Neuronal stem cell (in vitro differentiated cells): ENCODE results near the gene PYM1.

Experiments
- DNase-seq: peaks from one replicate; pipeline ENCODE4 v3.0.0-alpha.2; 2013; ENCODE audit warnings: low spot score
- H2AFZ ChIP-seq: one replicate; pipeline ENCODE4 v1.6.1; 2013; ENCODE audit warnings: mild to moderate bottlenecking, low read length, inconsistent platforms
- H2AK5ac ChIP-seq: 2 replicates; pipeline ENCODE4 v1.6.1; 2013; ENCODE audit warnings: low read depth, mild to moderate bottlenecking, inconsistent platforms, low read length, moderate library complexity, mixed read lengths
- H2BK120ac ChIP-seq: 2 replicates; pipeline ENCODE4 v1.6.1; 2013; ENCODE audit warnings: low read depth, mild to moderate bottlenecking, inconsistent platforms, low read length, moderate library complexity, mixed read lengths
- H2BK12ac ChIP-seq: one replicate; pipeline ENCODE4 v1.6.1; 2013; ENCODE audit warnings: low read length, inconsistent platforms
- H2BK15ac ChIP-seq: 2 replicates; pipeline ENCODE4 v1.6.1; 2013; ENCODE audit warnings: mild to moderate bottlenecking, low read length, inconsistent platforms, mixed read lengths
- H2BK5ac ChIP-seq: one replicate; pipeline ENCODE4 v1.6.1; 2013; ENCODE audit warnings: inconsistent platforms, mild to moderate bottlenecking, low read length, moderate library complexity
- H3K14ac ChIP-seq: one replicate; pipeline ENCODE4 v1.6.1; 2013; ENCODE audit warnings: low read length, inconsistent platforms
- H3K18ac ChIP-seq: 2 replicates; pipeline ENCODE4 v1.6.1; 2013; ENCODE audit warnings: low read length, inconsistent platforms
- H3K23ac ChIP-seq: 2 replicates; pipeline ENCODE4 v1.6.1; 2013; ENCODE audit warnings: low read depth, mild to moderate bottlenecking, mixed read lengths, low read length, inconsistent platforms; ENCODE audit not compliant: poor library complexity
- H3K27ac ChIP-seq: replicated peaks from 3 replicates; pipeline ENCODE4 v1.5.1; 2013; ENCODE audit warnings: low read length, inconsistent platforms
- H3K27me3 ChIP-seq, 3 experiments: 2 replicates each; pipeline ENCODE4 v1.6.1; 2013; ENCODE audit warnings: low read length in 3 of 3, mild to moderate bottlenecking in 2 of 3, inconsistent platforms in 1 of 3, low read depth in 1 of 3, mixed read lengths in 1 of 3, moderate library complexity in 1 of 3; ENCODE audit not compliant: control insufficient read depth in 3 of 3, insufficient read depth in 3 of 3
- H3K36me3 ChIP-seq, 2 donors: replicated peaks in 1 of 2; 2 replicates each; pipeline ENCODE4 v1.6.1; 2013; ENCODE audit warnings: low read length in 2 of 2; ENCODE audit not compliant: control insufficient read depth in 2 of 2, insufficient read depth in 2 of 2
- H3K4ac ChIP-seq: 2 replicates; pipeline ENCODE4 v1.6.1; 2013; ENCODE audit warnings: inconsistent platforms, mild to moderate bottlenecking, low read length, moderate library complexity
- H3K4me1 ChIP-seq, 2 donors: 1 replicate in 1 of 2; 2 replicates in 1 of 2; pipeline ENCODE4 v1.6.1; 2013; ENCODE audit warnings: low read length in 2 of 2, low read depth in 1 of 2; ENCODE audit not compliant: control insufficient read depth in 2 of 2, insufficient read depth in 1 of 2
- H3K4me2 ChIP-seq: one replicate; pipeline ENCODE4 v1.6.1; 2013; ENCODE audit warnings: mild to moderate bottlenecking, low read length, inconsistent platforms; ENCODE audit not compliant: insufficient read depth, poor library complexity, severe bottlenecking
- H3K4me3 ChIP-seq, 2 donors: 2 replicates each; pipeline ENCODE4 v1.5.1; 2013; ENCODE audit warnings: low read length in 2 of 2, mild to moderate bottlenecking in 2 of 2, inconsistent platforms in 1 of 2, moderate library complexity in 1 of 2
- H3K79me1 ChIP-seq: one replicate; pipeline ENCODE4 v1.6.1; 2013; ENCODE audit warnings: low read depth, mild to moderate bottlenecking, inconsistent platforms, low read length, moderate library complexity
- H3K9ac ChIP-seq: one replicate; pipeline ENCODE4 v1.6.1; 2013; ENCODE audit warnings: mild to moderate bottlenecking, low read depth, low read length, inconsistent platforms; ENCODE audit not compliant: poor library complexity
- H3K9me3 ChIP-seq, 2 donors: replicated peaks in 1 of 2; 2 replicates each; pipeline versions ENCODE3 to v1.6.1; 2013; ENCODE audit warnings: low read length in 2 of 2, mild to moderate bottlenecking in 2 of 2, inconsistent platforms in 1 of 2, low read depth in 1 of 2, mixed read lengths in 1 of 2, moderate library complexity in 1 of 2; ENCODE audit not compliant: control insufficient read depth in 2 of 2, insufficient read depth in 1 of 2
- H4K8ac ChIP-seq: one replicate; pipeline ENCODE4 v1.6.1; 2013; ENCODE audit warnings: low read depth, mild to moderate bottlenecking, inconsistent platforms, low read length, moderate library complexity
- H4K91ac ChIP-seq: one replicate; pipeline ENCODE4 v1.6.1; 2013; ENCODE audit warnings: low read length, low read depth, mild to moderate bottlenecking, inconsistent platforms; ENCODE audit not compliant: poor library complexity
- WGBS, 2 donors: extraction: QIAGEN DNeasy Blood & Tissue Kit; methylation state at CpG; one replicate each; pipeline ENCODE4 v1.1.7; 2013; ENCODE audit warnings: missing lambda C conversion rate in 2 of 2, mixed read lengths in 1 of 2; ENCODE audit not compliant: insufficient read length in 2 of 2, insufficient replicate concordance in 1 of 2; ENCODE audit errors: extremely low coverage in 2 of 2; 5-methylcytosine and 5-hydroxymethylcytosine counted together

The PYM1 gene

DNA sequence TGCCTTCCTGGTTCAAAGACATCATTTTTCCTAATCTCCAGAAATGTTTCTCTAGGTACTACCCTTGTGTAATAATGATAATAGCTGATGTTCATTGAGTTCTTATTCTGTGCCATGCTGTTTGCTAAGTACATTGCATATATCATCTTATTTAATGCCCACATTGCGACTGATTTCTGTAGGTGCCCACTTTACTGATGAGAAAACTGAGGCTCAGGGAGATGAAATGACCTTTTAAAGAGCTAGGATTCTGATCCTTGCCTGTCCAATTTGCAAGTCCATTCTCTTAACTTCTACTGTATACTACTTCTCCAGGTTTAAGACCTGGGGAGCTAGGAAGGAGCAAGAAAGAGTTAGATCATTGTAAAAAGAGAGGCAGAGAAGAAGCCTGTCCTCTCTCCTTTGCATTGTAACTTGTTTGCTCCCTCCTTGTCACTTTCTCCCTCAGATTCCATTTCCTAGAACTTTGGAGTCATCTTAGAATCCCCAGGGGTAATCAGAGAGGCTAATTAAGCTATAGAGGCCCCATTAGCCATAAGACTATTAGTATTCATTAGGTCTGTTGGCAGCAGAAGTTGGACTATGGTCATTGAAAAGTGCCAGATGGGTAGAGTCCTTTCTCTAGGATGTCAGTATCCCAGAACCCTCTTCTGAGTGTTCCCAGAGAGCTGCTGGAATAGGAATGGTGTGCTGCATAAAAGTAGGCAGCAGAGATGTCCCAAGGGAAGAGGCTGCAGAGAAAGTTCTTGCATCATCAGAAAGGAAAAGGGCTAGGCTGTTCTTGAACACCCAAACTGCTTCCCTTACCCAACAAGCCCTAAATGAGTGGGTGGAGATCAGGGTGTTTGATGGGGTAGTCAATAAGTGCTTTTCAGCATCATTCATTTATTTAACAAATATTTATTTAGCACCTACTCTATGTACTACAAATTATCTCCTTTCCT, 6.4 kb upstream of the PYM1 start:
- no peak overlapping the region for H3K14ac ChIP-seq
- no peak overlapping the region for H3K4me3 ChIP-seq
- no peak overlapping the region for H2BK12ac ChIP-seq
- no peak overlapping the region for H3K27ac ChIP-seq
- no peak overlapping the region for H4K91ac ChIP-seq
- H2AK5ac ChIP-seq = no peak overlapping the region
- H3K9ac ChIP-seq = no peak overlapping the region
- H2BK5ac ChIP-seq = no peak overlapping the region
- DNase-seq = no peak
- no CpG with 5 or more reads among the region's 1 CpG for WGBS, 2 donors
- H3K27me3 ChIP-seq = peaks cover 4 to 47% (median 20%) of the 10 kb centered on the region in 3 experiments
- H3K79me1 ChIP-seq = no peaks in the 10 kb centered on the region
- H2AFZ ChIP-seq = no peak overlapping the region
- no peak overlapping the region for H4K8ac ChIP-seq
- H3K23ac ChIP-seq = no peak overlapping the region
- H3K9me3 ChIP-seq = no peaks in the 10 kb centered on the region
- H3K4ac ChIP-seq = no peak overlapping the region
- H2BK15ac ChIP-seq = no peak overlapping the region
- H3K4me1 ChIP-seq = peaks cover 9 to 16% of the 10 kb centered on the region in 2 donors
- no peaks in the 10 kb centered on the region for H3K36me3 ChIP-seq
- H3K4me2 ChIP-seq = no peak overlapping the region
- H2BK120ac ChIP-seq = no peak overlapping the region
- H3K18ac ChIP-seq = no peak overlapping the region

DNA sequence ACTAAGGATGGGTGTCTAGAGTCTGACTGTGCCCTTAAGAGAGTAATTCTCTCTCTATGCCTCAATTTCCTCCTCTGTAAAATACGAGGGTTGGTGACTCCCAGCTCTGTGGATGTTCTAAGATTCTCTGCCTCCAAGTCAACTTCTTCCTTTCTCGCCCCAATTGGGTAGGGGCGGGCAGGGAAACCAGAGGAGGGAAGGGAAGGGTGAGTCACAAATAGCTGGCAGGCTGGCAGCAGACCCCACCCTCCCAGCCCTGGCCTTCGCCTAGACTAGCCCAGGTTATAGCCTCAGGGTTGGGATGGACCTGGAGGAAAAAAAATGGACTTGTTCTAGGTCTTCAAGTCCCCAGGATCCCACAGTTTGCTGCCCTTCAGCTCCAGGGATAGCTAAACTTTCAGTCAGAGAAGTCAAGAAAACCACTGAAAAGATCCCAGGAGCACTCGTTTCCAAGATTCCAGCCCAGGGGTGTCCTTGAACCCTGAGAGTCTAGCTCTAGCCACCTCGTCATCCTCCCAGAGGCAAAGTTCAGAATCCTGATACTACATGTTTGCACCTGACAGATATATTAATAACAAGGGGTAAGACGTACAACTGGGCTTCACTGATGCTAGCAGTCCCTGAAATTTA, 5.6 kb upstream of the PYM1 start:
- peak overlapping the region; percentile 14 for H2AK5ac ChIP-seq
- no peak overlapping the region for H3K9ac ChIP-seq
- no peak overlapping the region for H3K18ac ChIP-seq
- no peaks in the 10 kb centered on the region for H3K79me1 ChIP-seq
- H3K27ac ChIP-seq = no peak overlapping the region
- no peak overlapping the region for H2AFZ ChIP-seq
- no peak for DNase-seq
- no peak overlapping the region for H4K8ac ChIP-seq
- no peak overlapping the region for H2BK120ac ChIP-seq
- H3K4me3 ChIP-seq = no peak overlapping the region
- H3K4ac ChIP-seq = no peak overlapping the region
- no peak overlapping the region for H2BK5ac ChIP-seq
- no peak overlapping the region for H3K23ac ChIP-seq
- H4K91ac ChIP-seq = no peak overlapping the region
- peaks cover 4 to 47% (median 20%) of the 10 kb centered on the region in 3 experiments for H3K27me3 ChIP-seq
- no peak overlapping the region for H3K4me2 ChIP-seq
- H3K14ac ChIP-seq = no peak overlapping the region
- H2BK12ac ChIP-seq = no peak overlapping the region
- WGBS, 2 donors = no CpG with 5 or more reads among the region's 7 CpGs
- peaks cover 9 to 16% of the 10 kb centered on the region in 2 donors for H3K4me1 ChIP-seq
- H3K36me3 ChIP-seq = no peaks in the 10 kb centered on the region
- no peaks in the 10 kb centered on the region for H3K9me3 ChIP-seq
- H2BK15ac ChIP-seq = no peak overlapping the region

DNA sequence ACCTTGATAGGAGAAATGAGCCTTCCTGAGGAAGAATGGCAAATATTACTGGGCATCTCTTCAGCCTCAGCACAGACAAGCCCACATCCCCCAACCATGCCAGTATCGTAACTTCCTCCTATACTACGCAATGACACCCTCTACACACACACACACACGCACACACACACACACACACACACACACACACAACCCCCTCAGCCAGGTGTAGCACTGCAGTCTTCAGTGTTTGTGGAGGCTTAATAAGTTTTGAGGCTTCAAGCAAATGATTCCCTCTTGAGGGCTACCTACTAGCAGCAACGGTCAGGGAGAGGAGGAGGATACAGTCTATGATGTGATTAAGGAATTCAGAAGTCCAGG, 4.8 kb upstream of the PYM1 start:
- H2BK12ac ChIP-seq = no peak overlapping the region
- H2BK5ac ChIP-seq = no peak overlapping the region
- H3K4me1 ChIP-seq = peaks cover 9 to 16% of the 10 kb centered on the region in 2 donors
- no peaks in the 10 kb centered on the region for H3K9me3 ChIP-seq
- H3K36me3 ChIP-seq = no peaks in the 10 kb centered on the region
- no CpG with 5 or more reads among the region's 4 CpGs for WGBS, 2 donors
- no peak for DNase-seq
- peak overlapping the region; percentile 58 to 81 for H3K4me3 ChIP-seq
- H3K9ac ChIP-seq = peak overlapping the region; percentile 27
- no peak overlapping the region for H4K91ac ChIP-seq
- no peaks in the 10 kb centered on the region for H3K79me1 ChIP-seq
- H3K14ac ChIP-seq = no peak overlapping the region
- H3K27me3 ChIP-seq = peaks cover 4 to 47% (median 20%) of the 10 kb centered on the region in 3 experiments
- H2AK5ac ChIP-seq = no peak overlapping the region
- no peak overlapping the region for H2BK15ac ChIP-seq
- no peak overlapping the region for H3K18ac ChIP-seq
- H2AFZ ChIP-seq = peak overlapping the region; percentile 88
- H3K27ac ChIP-seq = no peak overlapping the region
- H3K23ac ChIP-seq = no peak overlapping the region
- H3K4ac ChIP-seq = no peak overlapping the region
- H2BK120ac ChIP-seq = no peak overlapping the region
- H3K4me2 ChIP-seq = peak overlapping the region; percentile 80
- H4K8ac ChIP-seq = no peak overlapping the region
